GM12878 (cell line): ENCODE measurements around the gene FEM1B. TPM values are rescaled to one million over a fixed set of nuclear protein-coding genes. Genes with fewer than 3 reads are reported as not detected.

Experiments used
- ATAC-seq: fragments of 200-7000 bp; cut with Tn5 transposase; 3 replicates; pipeline ENCODE4 v1.9.1; 2020; ENCODE audit warnings: mild to moderate bottlenecking, moderate library complexity
- BruUV-seq: library from RNA; stranded (reverse); fragments of 400-500 nt; replicated peaks from 2 replicates; lab custom pipeline; 2021; lab: Mats Ljungman, UMichigan
- CTCF ChIA-PET: fragments of 300-600 bp; sonication (Branson Sonifier 250); formaldehyde crosslinking; extraction: SDS; loops from one replicate; lab custom pipeline; 2021; ENCODE audit warnings: inconsistent platforms; lab: Yijun Ruan, JAX
- POLR2A ChIA-PET: fragments of 350-600 bp; formaldehyde crosslinking; extraction: SDS; loops from one replicate; lab custom pipeline; 2021; ENCODE audit warnings: inconsistent platforms; lab: Charles Lee
- RAD21 ChIA-PET: fragments of 300-600 bp; sonication (Branson Sonifier 250); formaldehyde crosslinking; loops from one replicate; lab custom pipeline; 2023; ENCODE audit warnings: antibody characterized with exemption; ENCODE audit not compliant: unreplicated experiment; lab: Charles Lee
- SMC1A ChIA-PET: fragments of 300-600 bp; sonication (Branson Sonifier 250); formaldehyde crosslinking; loops from one replicate; lab custom pipeline; 2023; ENCODE audit not compliant: unreplicated experiment, uncharacterized antibody; lab: Charles Lee
- DNase-seq: peaks from one replicate; pipeline ENCODE4 v3.0.0-alpha.2; 2011; ENCODE audit warnings: low read depth, low spot score
- FAIRE-seq: peaks from 3 replicates; lab custom pipeline; 2011; peaks lifted over from hg19 to GRCh38; lab: Jason Lieb, UNC
- H2AFZ ChIP-seq: 2 replicates; pipeline ENCODE4 v1.6.0; 2011; ENCODE audit warnings: low read depth, low read length, control low read depth; ENCODE audit not compliant: control insufficient read depth
- H3K27ac ChIP-seq: 2 replicates; pipeline ENCODE4 v1.5.1; 2011; ENCODE audit warnings: control low read depth; ENCODE audit not compliant: control insufficient read depth, insufficient read depth
- H3K27me3 ChIP-seq, 2 experiments: replicated peaks in 1 of 2; 2 replicates each; pipeline versions ENCODE4 v1.6.0 to v1.6.1; 2011; ENCODE audit warnings: low read length in 1 of 2; ENCODE audit not compliant: control insufficient read depth in 2 of 2, insufficient read depth in 2 of 2
- H3K36me3 ChIP-seq, 2 experiments: 2 replicates each; pipeline ENCODE4 v1.5.1; 2011; ENCODE audit warnings: low read length in 1 of 2; ENCODE audit not compliant: control insufficient read depth in 2 of 2, insufficient read depth in 2 of 2
- H3K4me1 ChIP-seq: 2 replicates; pipeline ENCODE4 v1.6.1; 2011; ENCODE audit warnings: mild to moderate bottlenecking, low read length, moderate library complexity, mixed read lengths; ENCODE audit not compliant: control insufficient read depth, insufficient read depth
- H3K4me2 ChIP-seq: 2 replicates; pipeline ENCODE4 v1.6.0; 2011; ENCODE audit warnings: control low read depth; ENCODE audit not compliant: control insufficient read depth, insufficient read depth
- H3K4me3 ChIP-seq: fragments of 200-600 bp; sonication (generic); 2 replicates; pipeline ENCODE4 v1.5.1; 2016
- H3K79me2 ChIP-seq: 2 replicates; pipeline ENCODE4 v1.6.0; 2011; ENCODE audit warnings: low read length; ENCODE audit not compliant: control insufficient read depth, insufficient read depth
- H3K9ac ChIP-seq: 2 replicates; pipeline ENCODE4 v1.8.0; 2011; ENCODE audit warnings: low read length, control low read depth, mixed read lengths; ENCODE audit not compliant: control insufficient read depth, insufficient read depth
- H3K9me3 ChIP-seq: replicated peaks from 3 replicates; pipeline ENCODE4 v1.5.1; 2011; ENCODE audit warnings: mild to moderate bottlenecking, low read length; ENCODE audit not compliant: control insufficient read depth, insufficient read depth
- H4K20me1 ChIP-seq: 2 replicates; pipeline ENCODE4 v1.6.0; 2011; ENCODE audit not compliant: control insufficient read depth, insufficient read depth
- BCLAF1 ChIP-seq: fragments of 450-650 bp; IDR thresholded peaks from 2 replicates; pipeline ENCODE4 v1.6.1; 2017; ENCODE audit warnings: antibody characterized with exemption, mild to moderate bottlenecking, moderate library complexity
- BRCA1 ChIP-seq: IDR thresholded peaks from 2 replicates; pipeline ENCODE4 v1.6.1; 2011; ENCODE audit warnings: low read depth, low read length, improper control_type of control experiment
- CBX3 ChIP-seq: fragments of 200-600 bp; sonication (generic); IDR thresholded peaks from 2 replicates; pipeline ENCODE4 v1.6.1; 2016; ENCODE audit warnings: low read depth, borderline replicate concordance
- CREB1 ChIP-seq: IDR thresholded peaks from 2 replicates; pipeline ENCODE4 v1.6.1; 2012; ENCODE audit warnings: low read depth, mild to moderate bottlenecking, inconsistent platforms
- CTCF ChIP-seq, 3 experiments: IDR thresholded peaks in 2 of 3; conservative IDR thresholded peaks in 1 of 3; 2 replicates each; pipeline ENCODE4 v1.5.1; 2011; ENCODE audit warnings: low read depth in 3 of 3, low read length in 3 of 3, mild to moderate bottlenecking in 3 of 3, control low read depth in 2 of 3, moderate library complexity in 2 of 3, inconsistent platforms in 1 of 3, mixed read lengths in 1 of 3; ENCODE audit not compliant: control insufficient read depth in 2 of 3, insufficient read depth in 1 of 3; ENCODE audit errors: extremely low read depth in 1 of 3
- IKZF2 ChIP-seq, 2 experiments: fragments of 450-650 bp; IDR thresholded peaks; 2 replicates each; pipeline ENCODE4 v1.6.1; 2017; ENCODE audit warnings: mild to moderate bottlenecking in 2 of 2, moderate library complexity in 2 of 2
- KDM1A ChIP-seq: fragments of 200-600 bp; sonication (generic); IDR thresholded peaks from 2 replicates; pipeline ENCODE4 v1.6.1; 2016; ENCODE audit warnings: borderline replicate concordance
- MEF2A ChIP-seq: IDR thresholded peaks from 2 replicates; pipeline ENCODE4 v1.6.1; 2011; ENCODE audit warnings: low read depth, mild to moderate bottlenecking, low read length, moderate library complexity; ENCODE audit not compliant: insufficient read depth
- NR2C1 ChIP-seq: fragments of 450-650 bp; IDR thresholded peaks from 2 replicates; pipeline ENCODE4 v1.6.1; 2017; ENCODE audit warnings: antibody characterized with exemption, mild to moderate bottlenecking, moderate library complexity
- PML ChIP-seq: IDR thresholded peaks from 2 replicates; pipeline ENCODE4 v1.6.1; 2012; ENCODE audit warnings: low read length, inconsistent platforms
- RAD21 ChIP-seq: IDR thresholded peaks from 2 replicates; pipeline ENCODE4 v1.6.1; 2011; ENCODE audit warnings: mild to moderate bottlenecking, low read depth, low read length, moderate library complexity; ENCODE audit not compliant: insufficient read depth
- SUPT20H ChIP-seq: IDR thresholded peaks from 2 replicates; pipeline ENCODE4 v1.6.1; 2011; ENCODE audit warnings: low read depth, mild to moderate bottlenecking, low read length, moderate library complexity, borderline replicate concordance; ENCODE audit not compliant: control insufficient read depth
- ZBTB4 ChIP-seq: fragments of 450-650 bp; formaldehyde crosslinking; IDR thresholded peaks from 2 replicates; pipeline ENCODE4 v1.4.0; 2022; ENCODE audit warnings: mild to moderate bottlenecking, moderate library complexity
- ZNF207 ChIP-seq: fragments of 450-650 bp; IDR thresholded peaks from 2 replicates; pipeline ENCODE4 v1.6.1; 2014; ENCODE audit warnings: antibody characterized with exemption, mild to moderate bottlenecking, borderline replicate concordance
- ZZZ3 ChIP-seq: IDR thresholded peaks from 2 replicates; pipeline ENCODE4 v1.6.1; 2011; ENCODE audit warnings: low read depth; ENCODE audit not compliant: control insufficient read depth, insufficient read length
- WGBS: methylation state at CpG from one replicate; pipeline ENCODE4 v1.1.6; 2016; ENCODE audit warnings: low lambda C conversion rate; ENCODE audit not compliant: insufficient replicate concordance, insufficient coverage; ENCODE audit errors: missing lambda C conversion rate; 5-methylcytosine and 5-hydroxymethylcytosine counted together
- in situ Hi-C: fragments of 300-500 bp; cut with MboI; formaldehyde crosslinking; loops from 9 replicates; pipeline ENCODE4 v1.14.3; 2018; ENCODE audit warnings: mixed read lengths
- intact Hi-C: fragments of 100-400 bp; cut with micrococcal nuclease; formaldehyde crosslinking; loops from one replicate; pipeline ENCODE4 v1.14.2; 2022; ENCODE audit not compliant: unreplicated experiment
- polyA plus RNA-seq, 11 experiments: library from polyadenylated mRNA; depleted of rRNA in 4 of 11; unstranded in 6 of 11; stranded (reverse) in 5 of 11; fragments of >200 nt; fragmentation: Nextera tagmentation in 4 of 11; fragmentation: Illumina TruSeq in 1 of 11; extraction: Ambion mirVana in 4 of 11; extraction: Trizol in 1 of 11; gene quantifications; 1 replicate in 1 of 11; 2 replicates in 10 of 11; pipeline versions ENCODE4 v1.2.1 to v1.2.3, GENCODE V29; 2011 to 2016; ENCODE audit warnings: inconsistent platforms in 2 of 11, missing spikeins in 2 of 11, low read depth in 1 of 11
- total RNA-seq, 4 experiments: library from RNA; depleted of rRNA in 3 of 4; stranded (reverse); fragments of >200 nt in 3 of 4; fragmentation: Illumina TruSeq in 1 of 4; extraction: Trizol in 1 of 4; gene quantifications; 2 replicates each; pipeline versions ENCODE4 v1.2.1 to v1.2.3, GENCODE V29; 2013 to 2021

Gene FEM1B
- total and polyA plus RNA-seq, 10 of the 15 experiments (the other 5 are each of a cell fraction or from before 2014, with no cell fraction given), result 5.5 to 61.1 (median 18.2) TPM

GRCh38 chr15:68319997-68320396 is 42.5 kb downstream of the FEM1B start:
- H3K4me3 ChIP-seq, result no peak overlapping the region
- H3K27ac ChIP-seq, result no peak overlapping the region
- TF ChIP-seq ZBTB4, result no peak
- no peak for TF ChIP-seq BRCA1
- TF ChIP-seq CTCF (IDR thresholded peaks at IDR 0.05 in 2 of 3, conservative IDR thresholded peaks at IDR 0.05 in 1 of 3; ENCODE audit: control insufficient read depth in 2 of 3, extremely low read depth in 1 of 3, insufficient read depth in 1 of 3, low read depth in 3 of 3, low read length in 3 of 3), result no peak
- no peak for TF ChIP-seq PML
- TF ChIP-seq RAD21, result no peak
- no peak for TF ChIP-seq IKZF2 (IDR thresholded peaks at IDR 0.05)
- TF ChIP-seq CBX3, result no peak
- no peak for TF ChIP-seq ZNF207
- no peak for TF ChIP-seq MEF2A
- no peak for TF ChIP-seq ZZZ3
- TF ChIP-seq BCLAF1, result no peak
- no peak for TF ChIP-seq CREB1
- TF ChIP-seq KDM1A, result no peak
- TF ChIP-seq NR2C1, result no peak
- no peak for TF ChIP-seq SUPT20H
- FAIRE-seq (no peak), ATAC-seq (no peak), DNase-seq (no peak)
- SMC1A ChIA-PET, result no interaction called here
- H2AFZ ChIP-seq, result no peak overlapping the region
- POLR2A ChIA-PET, result no interaction called here
- H3K36me3 ChIP-seq, result no peaks in the 10 kb centered on the region
- no peak overlapping the region for H3K4me2 ChIP-seq
- in situ Hi-C loops, result no loop called here
- RAD21 ChIA-PET, result no interaction called here
- no TSS peak for BruUV-seq
- H3K4me1 ChIP-seq, result no peaks in the 10 kb centered on the region
- H3K9ac ChIP-seq, result no peak overlapping the region
- no peaks in the 10 kb centered on the region for H4K20me1 ChIP-seq
- CTCF ChIA-PET, result no interaction called here
- 76% methylated on average over 12 of the region's 12 CpGs for WGBS
- intact Hi-C loops, result no loop called here
- H3K79me2 ChIP-seq, result no peaks in the 10 kb centered on the region
- H3K27me3 ChIP-seq, result no peaks in the 10 kb centered on the region; a peak in 2 of 4 replicates
- no peaks in the 10 kb centered on the region for H3K9me3 ChIP-seq
